ENCODE data around the gene RBFOX1. TPM values are rescaled to one million over a fixed set of nuclear protein-coding genes. Genes with fewer than 3 reads are reported as not detected.

Gene RBFOX1
- total RNA-seq, 2 experiments from 2014 or later, result not detected

DNA sequence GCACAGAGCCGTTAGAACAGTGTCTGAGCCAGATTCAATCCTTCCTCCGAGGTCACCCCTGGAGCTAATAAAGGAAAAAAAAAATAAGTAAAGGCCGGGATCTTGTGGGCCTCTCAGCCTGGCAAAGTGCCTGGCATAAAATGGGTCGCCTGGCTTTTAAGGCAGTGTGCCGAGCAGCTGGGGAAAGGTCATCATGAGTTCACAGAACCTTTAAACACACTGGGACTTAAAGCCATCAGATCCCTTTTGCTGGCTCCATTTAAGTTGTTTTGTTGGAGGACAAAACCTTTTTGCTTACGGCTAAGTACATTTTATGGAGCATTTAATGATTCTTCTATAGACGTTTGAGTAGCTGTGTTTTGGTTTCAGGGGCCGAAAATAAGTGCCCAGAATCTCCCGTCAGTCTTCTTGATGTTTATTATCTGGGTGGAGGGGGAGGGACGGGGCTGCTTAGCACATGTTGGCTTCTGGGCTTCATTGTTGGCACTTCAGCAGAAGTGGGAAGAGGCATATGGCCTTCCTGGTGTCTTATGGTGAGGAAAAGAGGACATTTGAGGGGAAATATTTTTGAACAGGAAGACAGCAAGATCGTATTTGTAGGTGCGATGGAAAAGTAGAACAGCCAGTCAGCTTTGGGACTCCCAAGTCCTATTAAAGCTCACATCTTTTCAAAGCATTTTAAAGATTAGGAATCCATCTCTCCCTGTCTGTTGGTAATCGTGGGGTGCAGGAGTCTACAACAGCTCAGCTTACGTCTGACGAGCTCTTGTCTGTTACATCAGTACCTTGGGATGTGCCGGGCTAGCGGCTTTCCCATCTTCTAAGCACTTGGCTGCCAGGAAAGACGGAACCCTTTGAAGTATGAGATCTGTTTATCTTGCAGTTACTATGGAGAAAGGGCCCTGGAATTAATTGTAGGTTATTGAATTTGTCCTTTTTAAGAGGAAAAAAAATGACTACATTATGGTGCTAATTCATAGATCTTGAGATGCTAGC is 31.1 kb downstream of the RBFOX1 start:
- intact Hi-C loops (cut with micrococcal nuclease), result no loop called here
- H3K36me3 Mint-ChIP-seq, result no peaks in the 10 kb centered on the region
- CTCF ChIA-PET, result no interaction called here
- H3K27me3 Mint-ChIP-seq, result no peaks in the 10 kb centered on the region
- H3K27ac Mint-ChIP-seq, result no peak overlapping the region
- no peak overlapping the region for H3K4me3 Mint-ChIP-seq
- H3K4me1 Mint-ChIP-seq (ENCODE audit: low read depth), result no peaks in the 10 kb centered on the region
- POLR2A ChIA-PET, result no interaction called here
- no peak for DNase-seq
- peaks cover 10% of the 10 kb centered on the region for H3K9me3 Mint-ChIP-seq

DNA sequence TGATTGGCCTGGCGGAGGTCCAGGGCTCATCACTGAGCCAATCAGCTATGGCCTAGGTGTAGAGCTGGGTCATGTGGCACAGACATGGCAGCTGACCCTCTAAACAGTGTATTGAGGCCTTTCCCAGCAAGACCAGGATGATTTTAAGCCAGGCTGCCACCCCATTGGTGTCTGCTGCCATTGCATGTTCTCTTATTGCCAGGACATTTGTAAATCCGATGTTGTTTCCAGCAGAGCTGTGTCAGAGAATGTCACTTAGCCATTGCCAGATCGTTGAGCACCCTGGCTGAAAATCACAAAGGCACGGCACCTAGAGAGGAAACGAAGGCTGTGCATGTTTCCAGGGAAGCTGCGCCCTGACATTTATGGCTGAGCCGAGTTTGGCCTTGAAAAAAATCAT is 33.4 kb downstream of the RBFOX1 start:
- Mint-ChIP-seq H3K27me3 (no peaks in the 10 kb centered on the region), H3K4me1 (ENCODE audit: low read depth) (no peaks in the 10 kb centered on the region), H3K9me3 (peaks cover 10% of the 10 kb centered on the region), H3K4me3 (no peak overlapping the region), H3K36me3 (no peaks in the 10 kb centered on the region), H3K27ac (no peak overlapping the region)
- no peak for DNase-seq
- CTCF ChIA-PET, result no interaction called here
- intact Hi-C loops (cut with micrococcal nuclease), result no loop called here
- POLR2A ChIA-PET, result no interaction called here

DNA sequence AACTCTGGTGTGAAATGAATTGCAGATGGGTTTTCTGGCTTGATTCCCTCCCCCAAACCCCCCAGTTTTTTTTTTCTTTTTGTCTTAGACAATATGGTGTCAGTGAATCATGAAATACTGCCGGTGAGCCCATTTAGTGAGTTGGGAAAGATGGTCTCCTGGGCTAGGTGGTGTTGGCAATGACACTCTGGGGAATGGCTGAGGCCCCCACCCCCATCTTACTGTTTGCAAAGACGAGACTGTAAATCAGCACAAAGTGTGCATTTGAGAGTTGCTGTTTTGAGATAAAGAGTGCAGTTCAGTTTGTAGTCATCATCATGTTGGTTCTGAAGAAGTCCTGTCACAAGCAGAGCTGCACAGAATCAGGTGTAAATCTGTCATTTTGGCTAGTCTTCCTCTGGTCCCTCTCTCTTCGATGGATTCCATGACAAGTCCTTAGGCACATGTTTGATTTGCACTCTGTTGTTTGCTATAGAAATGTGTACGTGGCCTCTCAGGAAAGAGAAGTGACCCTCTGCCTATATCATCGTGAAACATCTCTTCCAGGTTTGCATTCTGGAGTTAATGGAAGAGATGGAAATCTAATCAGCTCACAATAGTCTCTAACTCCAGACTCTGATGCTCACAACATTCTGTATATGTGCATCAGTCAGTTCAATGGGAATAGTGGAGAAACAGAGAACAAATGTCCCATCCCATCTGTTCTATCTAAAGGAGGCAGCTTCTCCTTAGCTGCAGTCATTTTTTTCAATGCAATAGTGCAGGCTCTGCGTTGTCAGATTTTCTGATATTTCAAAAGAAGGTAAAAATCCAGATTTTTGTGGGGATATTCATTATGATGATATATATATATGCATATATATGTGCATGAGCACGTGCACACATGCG is 34.6 kb downstream of the RBFOX1 start:
- intact Hi-C loops (cut with micrococcal nuclease), result no loop called here
- POLR2A ChIA-PET, result no interaction called here
- H3K9me3 Mint-ChIP-seq, result peaks cover 10% of the 10 kb centered on the region
- H3K27ac Mint-ChIP-seq, result no peak overlapping the region
- H3K36me3 Mint-ChIP-seq, result no peaks in the 10 kb centered on the region
- H3K4me1 Mint-ChIP-seq (ENCODE audit: low read depth), result no peaks in the 10 kb centered on the region
- no peak for DNase-seq
- CTCF ChIA-PET, result no interaction called here
- no peak overlapping the region for H3K4me3 Mint-ChIP-seq
- no peaks in the 10 kb centered on the region for H3K27me3 Mint-ChIP-seq

GRCh38 chr16:7369204-7369603 is 36.6 kb downstream of the RBFOX1 start:
- H3K36me3 Mint-ChIP-seq, result no peaks in the 10 kb centered on the region
- H3K4me1 Mint-ChIP-seq (ENCODE audit: low read depth), result no peaks in the 10 kb centered on the region
- H3K9me3 Mint-ChIP-seq, result peaks cover 10% of the 10 kb centered on the region
- no peaks in the 10 kb centered on the region for H3K27me3 Mint-ChIP-seq
- no peak for DNase-seq
- intact Hi-C loops (cut with micrococcal nuclease), result no loop called here
- ChIA-PET CTCF (no interaction called here), POLR2A (no interaction called here)
- no peak overlapping the region for H3K27ac Mint-ChIP-seq
- H3K4me3 Mint-ChIP-seq, result no peak overlapping the region

DNA sequence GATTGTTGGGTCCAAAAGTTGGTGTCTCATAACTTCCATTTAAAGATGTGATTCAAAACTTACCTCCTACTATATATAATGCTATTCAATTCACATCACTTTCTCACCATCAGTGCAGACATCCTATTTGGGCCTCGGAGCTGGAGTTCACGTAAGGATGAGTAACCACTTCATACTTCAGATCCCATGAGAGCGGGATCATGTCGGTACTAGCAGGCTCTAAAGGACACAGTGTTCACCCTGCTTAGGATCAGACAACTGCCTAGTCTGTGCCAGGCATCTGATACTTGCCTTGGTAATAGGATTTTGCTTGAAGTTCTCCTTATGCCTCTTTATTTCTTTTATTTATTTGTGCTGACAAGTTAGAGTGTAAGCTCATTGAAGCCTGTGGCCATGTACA is 39.5 kb downstream of the RBFOX1 start:
- intact Hi-C loops (cut with micrococcal nuclease), result no loop called here
- H3K4me1 Mint-ChIP-seq (ENCODE audit: low read depth), result no peaks in the 10 kb centered on the region
- H3K4me3 Mint-ChIP-seq, result no peak overlapping the region
- H3K27ac Mint-ChIP-seq, result no peak overlapping the region
- no peaks in the 10 kb centered on the region for H3K27me3 Mint-ChIP-seq
- no peaks in the 10 kb centered on the region for H3K9me3 Mint-ChIP-seq
- DNase-seq, result no peak
- CTCF ChIA-PET, result no interaction called here
- POLR2A ChIA-PET, result no interaction called here
- H3K36me3 Mint-ChIP-seq, result no peaks in the 10 kb centered on the region

GRCh38 chr16:7373776-7374175 is 41.1 kb downstream of the RBFOX1 start:
- CTCF ChIA-PET, result no interaction called here
- POLR2A ChIA-PET, result no interaction called here
- no peak overlapping the region for H3K4me3 Mint-ChIP-seq

DNA sequence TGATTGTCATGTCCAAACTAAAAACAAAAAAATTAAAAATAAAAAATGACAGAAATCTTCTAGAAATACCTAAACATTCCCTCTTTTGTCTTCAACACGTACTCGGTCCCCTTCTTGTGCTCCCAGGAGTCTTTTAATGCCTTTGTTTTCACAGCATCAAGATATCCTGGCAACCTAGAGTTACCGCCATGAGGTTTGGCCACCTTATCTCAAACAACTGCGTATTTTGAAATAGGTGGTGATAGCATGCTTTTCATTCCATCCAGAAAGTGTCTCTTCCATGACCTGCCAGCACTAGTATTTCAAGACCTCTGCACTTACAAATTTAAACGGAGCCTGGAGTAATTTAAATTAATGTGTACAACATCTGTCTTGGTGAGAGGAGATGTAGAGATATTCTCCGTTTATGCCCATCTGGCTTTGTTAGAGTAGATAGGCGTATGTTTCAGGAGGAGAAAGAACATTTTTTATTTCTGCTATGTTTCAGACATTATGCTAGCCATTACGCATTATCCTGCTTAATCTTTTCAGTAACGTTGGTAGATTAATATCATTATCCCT is 42.0 kb downstream of the RBFOX1 start:
- H3K27ac Mint-ChIP-seq, result no peak overlapping the region
- ChIA-PET POLR2A (no interaction called here), CTCF (no interaction called here)
- intact Hi-C loops (cut with micrococcal nuclease), result no loop called here
- H3K4me3 Mint-ChIP-seq, result no peak overlapping the region
- H3K4me1 Mint-ChIP-seq (ENCODE audit: low read depth), result no peaks in the 10 kb centered on the region
- H3K27me3 Mint-ChIP-seq, result no peaks in the 10 kb centered on the region
- no peaks in the 10 kb centered on the region for H3K36me3 Mint-ChIP-seq
- no peak for DNase-seq
- H3K9me3 Mint-ChIP-seq, result peaks cover 5% of the 10 kb centered on the region

More at GRCh38 chr16:7373776-7374175, 41.1 kb downstream of the RBFOX1 start:
- Mint-ChIP-seq H3K27ac (no peak overlapping the region), H3K9me3 (peaks cover 5% of the 10 kb centered on the region), H3K27me3 (no peaks in the 10 kb centered on the region), H3K36me3 (no peaks in the 10 kb centered on the region), H3K4me1 (ENCODE audit: low read depth) (no peaks in the 10 kb centered on the region)
- no peak for DNase-seq
- intact Hi-C loops (cut with micrococcal nuclease), result no loop called here

DNA sequence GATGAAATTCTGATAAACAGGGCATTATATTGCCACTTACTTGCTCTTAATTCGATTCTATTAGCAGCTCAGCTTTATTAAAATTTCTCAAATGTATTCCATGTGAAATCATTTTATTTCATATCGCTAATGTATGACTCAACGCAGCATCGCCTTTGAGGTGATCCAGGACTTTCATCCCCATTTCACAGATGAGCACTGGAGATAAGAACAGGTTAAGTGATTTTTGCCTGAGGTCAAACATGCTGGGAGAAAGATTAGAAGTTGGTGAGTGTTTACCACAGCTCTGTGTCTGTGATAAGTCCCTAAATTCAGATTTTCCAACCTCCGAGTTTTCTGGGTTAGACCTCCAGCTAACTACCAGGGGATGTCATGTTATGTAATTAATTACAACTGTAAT is 43.6 kb downstream of the RBFOX1 start:
- ChIA-PET CTCF (no interaction called here), POLR2A (no interaction called here)
- no peaks in the 10 kb centered on the region for H3K4me1 Mint-ChIP-seq (ENCODE audit: low read depth)
- H3K27ac Mint-ChIP-seq, result no peak overlapping the region
- no peaks in the 10 kb centered on the region for H3K27me3 Mint-ChIP-seq
- no peak for DNase-seq
- intact Hi-C loops (cut with micrococcal nuclease), result no loop called here
- H3K4me3 Mint-ChIP-seq, result no peak overlapping the region
- peaks cover 5% of the 10 kb centered on the region for H3K9me3 Mint-ChIP-seq
- no peaks in the 10 kb centered on the region for H3K36me3 Mint-ChIP-seq

- Mint-ChIP-seq H3K9me3 (peaks cover 5% of the 10 kb centered on the region), H3K4me3 (no peak overlapping the region), H3K27ac (no peak overlapping the region), H3K27me3 (no peaks in the 10 kb centered on the region), H3K4me1 (ENCODE audit: low read depth) (no peaks in the 10 kb centered on the region), H3K36me3 (no peaks in the 10 kb centered on the region)
- no peak for DNase-seq
- POLR2A ChIA-PET, result no interaction called here
- intact Hi-C loops (cut with micrococcal nuclease), result no loop called here
- CTCF ChIA-PET, result no interaction called here
These were observed 44.6 kb downstream of the RBFOX1 start for GRCh38 chr16:7377231-7377630.

- Mint-ChIP-seq H3K36me3 (no peaks in the 10 kb centered on the region), H3K9me3 (peaks cover 8% of the 10 kb centered on the region), H3K4me3 (no peak overlapping the region), H3K27me3 (no peaks in the 10 kb centered on the region), H3K4me1 (ENCODE audit: low read depth) (no peaks in the 10 kb centered on the region), H3K27ac (no peak overlapping the region)
- intact Hi-C loops (cut with micrococcal nuclease), result no loop called here
- DNase-seq, result no peak
- POLR2A ChIA-PET, result no interaction called here
- CTCF ChIA-PET, result no interaction called here
These were observed 45.5 kb downstream of the RBFOX1 start for GRCh38 chr16:7378024-7378695.

DNA sequence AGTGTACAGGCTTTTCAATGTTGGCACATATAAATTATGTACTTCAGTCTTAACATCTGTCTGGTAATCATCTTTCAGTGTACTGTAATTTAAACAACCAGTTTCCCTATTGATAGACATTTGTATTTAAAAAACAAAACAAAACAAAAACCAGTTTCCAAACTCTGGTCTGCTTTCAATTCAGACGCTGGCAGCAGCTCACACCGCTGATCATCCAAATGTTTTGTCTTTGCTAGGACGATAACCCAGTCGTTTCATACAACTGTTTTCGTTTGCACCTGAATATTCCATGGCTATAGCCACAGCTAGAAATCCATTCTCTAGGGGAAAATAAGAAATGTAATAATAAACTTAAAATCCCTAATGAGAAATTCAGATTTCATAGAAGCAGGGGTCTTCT is 47.8 kb downstream of the RBFOX1 start:
- Mint-ChIP-seq H3K36me3 (no peaks in the 10 kb centered on the region), H3K9me3 (peaks cover 12% of the 10 kb centered on the region), H3K27me3 (no peaks in the 10 kb centered on the region), H3K4me1 (ENCODE audit: low read depth) (no peaks in the 10 kb centered on the region), H3K27ac (no peak overlapping the region), H3K4me3 (no peak overlapping the region)
- intact Hi-C loops (cut with micrococcal nuclease), result no loop called here
- no peak for DNase-seq
- CTCF ChIA-PET, result no interaction called here
- POLR2A ChIA-PET, result no interaction called here

GRCh38 chr16:7380911-7381310 is 48.3 kb downstream of the RBFOX1 start:
- intact Hi-C loops (cut with micrococcal nuclease), result no loop called here
- no peak for DNase-seq
- peaks cover 13% of the 10 kb centered on the region for H3K9me3 Mint-ChIP-seq
- POLR2A ChIA-PET, result no interaction called here
- H3K4me1 Mint-ChIP-seq (ENCODE audit: low read depth), result no peaks in the 10 kb centered on the region
- H3K36me3 Mint-ChIP-seq, result no peaks in the 10 kb centered on the region
- no peak overlapping the region for H3K27ac Mint-ChIP-seq
- H3K27me3 Mint-ChIP-seq, result no peaks in the 10 kb centered on the region
- H3K4me3 Mint-ChIP-seq, result no peak overlapping the region
- CTCF ChIA-PET, result no interaction called here

Measured in activated CD4-positive, alpha-beta memory T cell treated with anti-CD3 and anti-CD28 coated beads for 36 hours (primary cell).